H1 (cell line): ENCODE measurements around the gene HLA-DQA1. TPM values are rescaled to one million over a fixed set of nuclear protein-coding genes. Genes with fewer than 3 reads are reported as not detected.

Experiments used
- CTCF ChIA-PET: fragments of 300-600 bp; sonication (Branson Sonifier 250); formaldehyde crosslinking; loops from one replicate; lab custom pipeline; 2021; ENCODE audit not compliant: partially characterized antibody; lab: Charles Lee
- POLR2A ChIA-PET: fragments of 300-600 bp; sonication (Branson Sonifier 250); formaldehyde crosslinking; loops from one replicate; lab custom pipeline; 2021; ENCODE audit warnings: inconsistent platforms; ENCODE audit not compliant: partially characterized antibody; lab: Charles Lee
- DNase-seq, 2 experiments: peaks; one replicate each; pipeline versions ENCODE4 v3.0.0 to v3.0.0-alpha.2; 2010 to 2022; ENCODE audit warnings: low spot score in 2 of 2, low read depth in 1 of 2, mixed read lengths in 1 of 2
- FAIRE-seq: peaks from 2 replicates; lab custom pipeline; 2011; peaks lifted over from hg19 to GRCh38; lab: Jason Lieb, UNC
- H2AFZ ChIP-seq: 2 replicates; pipeline ENCODE4 v1.8.1; 2012; ENCODE audit warnings: low read length, inconsistent platforms
- H2AK5ac ChIP-seq: 2 replicates; pipeline ENCODE4 v1.6.1; 2013; ENCODE audit warnings: low read depth, low read length
- H2BK120ac ChIP-seq: replicated peaks from 2 replicates; pipeline ENCODE3; 2013; ENCODE audit warnings: low read depth, low read length, inconsistent platforms
- H2BK12ac ChIP-seq: 2 replicates; pipeline ENCODE4 v1.6.1; 2013; ENCODE audit warnings: low read depth, low read length
- H2BK15ac ChIP-seq: 2 replicates; pipeline ENCODE4 v1.6.1; 2013; ENCODE audit warnings: low read length
- H2BK20ac ChIP-seq: 2 replicates; pipeline ENCODE4 v1.6.1; 2013; ENCODE audit warnings: low read length
- H2BK5ac ChIP-seq: 2 replicates; pipeline ENCODE4 v1.6.1; 2013; ENCODE audit warnings: low read depth, low read length
- H3K14ac ChIP-seq: 2 replicates; pipeline ENCODE4 v1.6.1; 2013; ENCODE audit warnings: inconsistent platforms; ENCODE audit not compliant: insufficient read length
- H3K18ac ChIP-seq: 2 replicates; pipeline ENCODE4 v1.6.1; 2013; ENCODE audit warnings: low read length; ENCODE audit errors: extremely low read depth
- H3K23ac ChIP-seq: 2 replicates; pipeline ENCODE4 v1.6.1; 2013; ENCODE audit warnings: inconsistent platforms; ENCODE audit not compliant: insufficient read length
- H3K23me2 ChIP-seq: 2 replicates; pipeline ENCODE4 v1.6.1; 2013; ENCODE audit warnings: low read depth, low read length
- H3K27ac ChIP-seq: 2 replicates; pipeline ENCODE4 v1.6.1; 2011; ENCODE audit warnings: low read depth, low read length, inconsistent platforms
- H3K27me3 ChIP-seq, 4 experiments: replicated peaks in 1 of 4; 1 replicate in 1 of 4; 2 replicates in 3 of 4; pipeline versions ENCODE4 v1.6.1 to v1.8.1; 2011 to 2013; ENCODE audit warnings: low read length in 3 of 4, mild to moderate bottlenecking in 3 of 4, inconsistent platforms in 2 of 4, mixed read lengths in 2 of 4, moderate library complexity in 1 of 4; ENCODE audit not compliant: control insufficient read depth in 3 of 4, insufficient read depth in 3 of 4; ENCODE audit errors: extremely low read depth in 1 of 4
- H3K36me3 ChIP-seq, 4 experiments: 2 replicates each; pipeline versions ENCODE4 v1.6.1 to v1.8.1; 2011 to 2013; ENCODE audit warnings: mild to moderate bottlenecking in 4 of 4, low read length in 3 of 4, moderate library complexity in 2 of 4, control low read depth in 1 of 4, inconsistent platforms in 1 of 4; ENCODE audit not compliant: insufficient read depth in 4 of 4, control insufficient read depth in 2 of 4
- H3K4ac ChIP-seq: replicated peaks from 2 replicates; pipeline ENCODE3; 2013; ENCODE audit warnings: low read length, low read depth, mixed read lengths, inconsistent platforms; ENCODE audit not compliant: insufficient read length
- H3K4me1 ChIP-seq, 4 experiments: replicated peaks in 1 of 4; 1 replicate in 1 of 4; 2 replicates in 3 of 4; pipeline versions ENCODE4 v1.6.1 to v1.8.1; 2011 to 2013; ENCODE audit warnings: low read length in 3 of 4, inconsistent platforms in 2 of 4, mixed read lengths in 1 of 4; ENCODE audit not compliant: insufficient read depth in 4 of 4, control insufficient read depth in 3 of 4
- H3K4me2 ChIP-seq, 2 experiments: 2 replicates each; pipeline versions ENCODE4 v1.6.1 to v1.8.1; 2011 to 2013; ENCODE audit warnings: low read depth in 2 of 2, low read length in 2 of 2, control low read depth in 1 of 2, inconsistent platforms in 1 of 2, mild to moderate bottlenecking in 1 of 2; ENCODE audit not compliant: insufficient read depth in 1 of 2
- H3K4me3 ChIP-seq, 4 experiments: fragments of 200-600, 300-600 bp in 1 of 4; sonication (generic), shearing (Covaris generic), sonication (Bioruptor Twin) in 1 of 4; 2 replicates each; pipeline versions ENCODE4 v1.5.1 to v1.8.1; 2011 to 2016; ENCODE audit warnings: low read length in 4 of 4, low read depth in 3 of 4, control low read depth in 2 of 4, inconsistent platforms in 2 of 4, mild to moderate bottlenecking in 2 of 4, mixed read lengths in 1 of 4, moderate library complexity in 1 of 4; ENCODE audit not compliant: insufficient read depth in 2 of 4; ENCODE audit errors: extremely low read depth in 1 of 4
- H3K56ac ChIP-seq: replicated peaks from 2 replicates; pipeline ENCODE3; 2013; ENCODE audit warnings: low read depth, mild to moderate bottlenecking, mixed read lengths, low read length, inconsistent platforms; ENCODE audit not compliant: insufficient read length
- H3K79me1 ChIP-seq: 2 replicates; pipeline ENCODE4 v1.6.1; 2013; ENCODE audit warnings: low read depth, low read length, control low read depth
- H3K79me2 ChIP-seq, 2 experiments: 2 replicates each; pipeline versions ENCODE4 v1.6.1 to v1.8.1; 2012 to 2013; ENCODE audit warnings: low read length in 2 of 2, mild to moderate bottlenecking in 2 of 2, inconsistent platforms in 1 of 2; ENCODE audit not compliant: insufficient read depth in 2 of 2, control insufficient read depth in 1 of 2
- H3K9ac ChIP-seq, 4 experiments: replicated peaks in 1 of 4; 1 replicate in 1 of 4; 2 replicates in 3 of 4; pipeline versions ENCODE4 v1.6.1 to v1.8.1; 2011 to 2013; ENCODE audit warnings: low read depth in 3 of 4, low read length in 3 of 4, control low read depth in 2 of 4, mild to moderate bottlenecking in 2 of 4, moderate library complexity in 2 of 4, inconsistent platforms in 1 of 4; ENCODE audit errors: extremely low read depth in 1 of 4
- H3K9me3 ChIP-seq, 2 experiments: 2 replicates each; pipeline versions ENCODE4 v1.6.1 to v1.8.1; 2012 to 2013; ENCODE audit warnings: mild to moderate bottlenecking in 2 of 2, moderate library complexity in 2 of 2, control low read depth in 1 of 2, inconsistent platforms in 1 of 2, low read depth in 1 of 2, low read length in 1 of 2, mixed read lengths in 1 of 2; ENCODE audit not compliant: insufficient read depth in 2 of 2
- H4K20me1 ChIP-seq, 2 experiments: replicated peaks in 1 of 2; 2 replicates each; pipeline versions ENCODE3 to v1.8.1; 2011 to 2013; ENCODE audit warnings: inconsistent platforms in 2 of 2, low read length in 2 of 2, mild to moderate bottlenecking in 1 of 2; ENCODE audit not compliant: insufficient read depth in 2 of 2, control insufficient read depth in 1 of 2
- H4K5ac ChIP-seq: 2 replicates; pipeline ENCODE4 v1.6.1; 2013; ENCODE audit warnings: low read length, low read depth, mixed read lengths, inconsistent platforms; ENCODE audit not compliant: insufficient read length
- H4K8ac ChIP-seq: 2 replicates; pipeline ENCODE4 v1.8.0; 2013; ENCODE audit warnings: mild to moderate bottlenecking, moderate library complexity, low read length, inconsistent platforms; ENCODE audit not compliant: insufficient read depth; ENCODE audit errors: extremely low read depth
- H4K91ac ChIP-seq: replicated peaks from 2 replicates; pipeline ENCODE3; 2013; ENCODE audit warnings: low read length, mixed read lengths, inconsistent platforms; ENCODE audit not compliant: insufficient read length
- CBX5 ChIP-seq: fragments of 300-800, 300-1000 bp; sonication (generic); IDR thresholded peaks from 2 replicates; pipeline ENCODE4 v1.7.1; 2016; ENCODE audit warnings: antibody characterized with exemption, low read length, low read depth
- CHD2 ChIP-seq: IDR thresholded peaks from 2 replicates; pipeline ENCODE4 v1.6.1; 2012; ENCODE audit warnings: low read length, improper control_type of control experiment
- SIN3A ChIP-seq, 2 experiments: IDR thresholded peaks in 1 of 2; conservative IDR thresholded peaks in 1 of 2; 2 replicates each; pipeline ENCODE4 v1.6.1; 2011 to 2012; ENCODE audit warnings: low read length in 2 of 2, improper control_type of control experiment in 1 of 2, low read depth in 1 of 2, mild to moderate bottlenecking in 1 of 2
- TCF12 ChIP-seq: IDR thresholded peaks from 2 replicates; pipeline ENCODE4 v1.6.1; 2011; ENCODE audit warnings: low read depth, mild to moderate bottlenecking, low read length
- ZNF274 ChIP-seq: IDR thresholded peaks from 2 replicates; pipeline ENCODE4 v1.7.0; 2012; ENCODE audit warnings: low read length, borderline replicate concordance; ENCODE audit errors: extremely low read depth
- WGBS, 2 experiments: shearing (Covaris generic) in 1 of 2; methylation state at CpG; one replicate each; pipeline versions ENCODE4 v1.1.6 to v1.1.7; 2013 to 2015; ENCODE audit warnings: low lambda C conversion rate in 2 of 2, mixed read lengths in 2 of 2, inconsistent platforms in 1 of 2, low coverage in 1 of 2, missing lambda C conversion rate in 1 of 2; ENCODE audit not compliant: insufficient replicate concordance in 2 of 2, insufficient coverage in 1 of 2, insufficient read length in 1 of 2; ENCODE audit errors: extremely low coverage in 1 of 2, missing lambda C conversion rate in 1 of 2; 5-methylcytosine and 5-hydroxymethylcytosine counted together
- polyA plus RNA-seq, 7 experiments: library from polyadenylated mRNA; depleted of rRNA in 3 of 7; stranded (reverse) in 5 of 7; unstranded in 2 of 7; fragments of >200 nt in 5 of 7; fragments of 200-250 nt in 2 of 7; gene quantifications; 1 replicate in 5 of 7; 2 replicates in 1 of 7; 4 replicates in 1 of 7; pipeline versions ENCODE4 v1.2.1 to v1.2.3, GENCODE V29; 2011 to 2013; ENCODE audit warnings: missing spikeins in 2 of 7, mixed read lengths in 2 of 7
- total RNA-seq: library from RNA; stranded (reverse); fragmentation: NEBNext Ultra II Directional; extraction: Animal tissue kit (Norgen Biotek cat#: 25700); gene quantifications from 2 replicates; pipeline ENCODE4 v1.2.1, GENCODE V29; 2021

HLA-DQA1 gene
- total and polyA plus RNA-seq, 2 of the 8 experiments (the other 6 are each of a cell fraction or from before 2014, with no cell fraction given), result 0.12 TPM; not detected in 1

- Histone ChIP-seq H3K56ac (no peak overlapping the region), H3K9me3 (no peaks in the 10 kb centered on the region), H3K79me2 (no peaks in the 10 kb centered on the region), H3K23me2 (no peaks in the 10 kb centered on the region), H3K27me3 (no peaks in the 10 kb centered on the region), H3K79me1 (no peaks in the 10 kb centered on the region), H2AFZ (no peak overlapping the region), H4K8ac (no peak overlapping the region), H3K4me2 (no peak overlapping the region), H3K18ac (no peak overlapping the region), H2BK15ac (no peak overlapping the region), H3K14ac (no peak overlapping the region), H3K4ac (no peak overlapping the region), H2BK5ac (no peak overlapping the region), H3K4me1 (no peaks in the 10 kb centered on the region), H2BK20ac (no peak overlapping the region), H4K91ac (no peak overlapping the region), H3K4me3 (no peak overlapping the region), H3K27ac (no peak overlapping the region), H2AK5ac (no peak overlapping the region), H3K23ac (no peak overlapping the region), H3K9ac (no peak overlapping the region), H4K5ac (no peak overlapping the region), H3K36me3 (no peaks in the 10 kb centered on the region), H4K20me1 (no peaks in the 10 kb centered on the region), H2BK12ac (no peak overlapping the region), H2BK120ac (no peak overlapping the region)
- WGBS, 2 experiments, result 100% methylated on average over 1 of the region's 1 CpG; no CpG with 5 or more reads in 1 of the 2 experiments
- ChIA-PET POLR2A (no interaction called here), CTCF (interaction anchor here (1.4 kb wide), 1 partner anchor 75 kb away, joined by 3 read pairs; no protein-coding TSS in a partner anchor)
- no peak for FAIRE-seq
- no peak for DNase-seq
- no peak for TF ChIP-seq SIN3A (conservative IDR thresholded peaks at IDR 0.05 in 1 of 2, IDR thresholded peaks at IDR 0.05 in 1 of 2; ENCODE audit: low read depth in 1 of 2, low read length in 2 of 2)
- no peak for TF ChIP-seq CBX5
- TF ChIP-seq ZNF274, result no peak
- TF ChIP-seq TCF12, result no peak
- no peak for TF ChIP-seq CHD2
Observed at GRCh38 chr6:32617751-32618150, 19.5 kb upstream of the HLA-DQA1 start.
